ENCODE results near the gene RNF146.
"Not testable (repeated sequence)": the region's sequence is repeated elsewhere in the genome, so short reads cannot be mapped to it uniquely, and the experiment has no call there.

The RNF146 gene

GRCh38 chr6:127282184-127282583 is 15.5 kb downstream of the RNF146 start:
- no peak for DNase-seq (ENCODE audit: low read depth in 2 of 3, low spot score in 2 of 3)

DNA sequence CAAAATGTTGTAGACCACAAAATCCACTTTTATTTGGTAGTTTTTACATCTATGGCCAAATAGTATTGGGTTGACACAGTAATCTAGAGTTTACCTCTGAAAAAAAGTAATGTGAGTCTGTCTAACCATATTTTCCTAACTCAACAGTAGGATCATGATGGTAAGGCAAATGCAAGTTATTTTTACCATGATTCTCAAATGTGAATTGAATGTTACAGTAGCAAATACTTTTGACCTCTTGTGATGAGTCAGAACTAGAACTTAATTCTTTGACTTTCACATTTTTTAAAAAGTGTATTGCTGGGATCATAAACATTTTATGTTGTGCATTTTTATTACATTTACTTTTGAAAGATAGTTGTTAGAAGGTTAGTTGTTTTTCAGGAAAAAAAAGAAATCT is 22.0 kb downstream of the RNF146 start:
- DNase-seq (ENCODE audit: low read depth in 2 of 3, low spot score in 2 of 3), result no peak

GRCh38 chr6:127289934-127290333 is 23.3 kb downstream of the RNF146 start:
- no peak for DNase-seq (ENCODE audit: low read depth in 2 of 3, low spot score in 2 of 3)

GRCh38 chr6:127290391-127291265 is 24.0 kb downstream of the RNF146 start:
- DNase-seq (ENCODE audit: low read depth in 2 of 3, low spot score in 2 of 3), result no peak

- no peak for DNase-seq (ENCODE audit: low read depth in 2 of 3, low spot score in 2 of 3)
Observed at GRCh38 chr6:127291495-127291894, 24.8 kb downstream of the RNF146 start.

GRCh38 chr6:127297502-127298070 is 30.9 kb downstream of the RNF146 start:
- no peak for DNase-seq (ENCODE audit: low read depth in 2 of 3, low spot score in 2 of 3)

DNA sequence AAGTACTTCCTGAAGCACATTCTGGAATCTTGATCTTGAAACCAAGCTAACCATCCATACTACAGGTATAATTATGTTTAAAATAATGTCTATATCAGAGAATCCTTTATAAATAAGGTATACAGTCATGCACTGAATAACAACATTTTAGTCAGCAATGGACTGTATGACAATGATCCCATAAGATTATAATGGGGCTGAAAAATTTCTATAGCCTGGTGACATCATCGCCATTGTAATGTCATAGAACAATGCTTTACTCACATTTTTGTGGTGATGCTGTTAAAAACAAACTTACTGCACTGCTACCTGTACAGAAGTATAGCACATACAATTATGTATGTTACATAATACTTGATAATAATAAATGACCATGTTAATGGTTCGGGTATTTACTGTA is 31.8 kb downstream of the RNF146 start:
- no peak for DNase-seq (ENCODE audit: low read depth in 2 of 3, low spot score in 2 of 3)

GRCh38 chr6:127299522-127300240 is 33.0 kb downstream of the RNF146 start:
- DNase-seq (ENCODE audit: low read depth in 2 of 3, low spot score in 2 of 3), result no peak

DNA sequence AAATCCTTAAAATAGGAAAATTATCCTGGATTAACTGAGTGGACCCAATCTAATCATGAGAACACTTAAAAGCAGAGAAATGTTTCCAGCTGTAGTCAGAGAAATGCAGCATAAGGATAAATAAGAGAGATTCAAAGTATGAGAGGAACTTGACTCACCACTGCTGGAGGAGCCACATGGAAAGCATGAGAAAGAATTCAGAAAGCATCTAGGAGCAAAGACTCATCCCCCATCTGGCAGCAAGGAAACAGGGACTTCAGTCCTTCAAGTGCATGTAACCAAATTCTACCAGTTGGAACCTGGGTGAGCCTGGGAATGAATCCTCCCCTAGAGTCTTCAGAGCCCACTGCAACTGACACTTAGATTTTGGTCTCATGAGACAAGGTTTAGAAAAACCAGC is 33.7 kb downstream of the RNF146 start:
- DNase-seq (ENCODE audit: low read depth in 2 of 3, low spot score in 2 of 3), result no peak

DNA sequence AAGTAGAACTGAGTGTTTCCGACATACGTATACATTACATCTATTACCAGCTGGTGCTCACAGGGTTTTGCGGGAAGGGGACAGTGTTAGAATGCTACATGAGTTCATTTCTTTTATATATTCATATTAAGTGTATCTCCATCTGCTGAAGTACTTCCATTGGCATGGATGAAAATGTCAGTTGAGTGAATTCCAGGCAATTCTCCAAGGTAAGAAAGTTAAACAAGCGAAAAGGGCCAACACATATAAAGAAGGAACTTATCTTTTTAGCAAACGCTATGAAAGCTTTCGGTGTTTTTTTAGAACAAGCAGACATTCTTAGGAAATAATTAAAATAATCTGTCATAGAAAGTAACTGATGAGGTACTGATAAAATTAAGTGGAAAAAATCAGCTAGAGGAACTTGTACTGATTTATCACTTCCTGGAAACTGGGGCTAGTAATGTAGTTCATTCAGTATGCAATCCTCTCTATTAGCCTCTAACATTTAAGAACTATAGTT is 34.6 kb downstream of the RNF146 start:
- no peak for DNase-seq (ENCODE audit: low read depth in 2 of 3, low spot score in 2 of 3)

- DNase-seq (ENCODE audit: low read depth in 2 of 3, low spot score in 2 of 3), result no peak
Observed at GRCh38 chr6:127302728-127303660, 36.3 kb downstream of the RNF146 start.

DNA sequence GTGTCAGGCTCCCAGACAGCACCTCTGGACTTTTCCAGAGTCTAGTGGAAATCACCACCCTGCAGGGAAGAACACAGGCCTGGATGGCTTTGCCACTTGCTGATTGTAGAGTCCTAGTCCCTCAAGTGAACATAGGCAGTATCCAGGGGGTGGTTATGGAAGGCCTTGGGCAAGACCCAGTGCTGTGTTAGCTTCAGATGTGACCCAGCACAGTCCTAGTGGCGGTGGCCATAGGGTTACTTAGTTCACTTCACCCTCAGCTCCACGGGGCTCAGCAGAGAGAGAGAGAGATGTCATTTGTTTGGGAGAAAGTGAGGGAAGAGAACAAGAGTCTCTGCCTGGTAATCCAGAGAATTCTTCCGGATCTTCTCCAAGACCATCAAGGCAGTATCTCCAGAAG is 37.3 kb downstream of the RNF146 start:
- DNase-seq (ENCODE audit: low read depth in 2 of 3, low spot score in 2 of 3), result no peak

GRCh38 chr6:127305741-127306140 is 39.1 kb downstream of the RNF146 start:
- DNase-seq (ENCODE audit: low read depth in 2 of 3, low spot score in 2 of 3), result no peak

DNA sequence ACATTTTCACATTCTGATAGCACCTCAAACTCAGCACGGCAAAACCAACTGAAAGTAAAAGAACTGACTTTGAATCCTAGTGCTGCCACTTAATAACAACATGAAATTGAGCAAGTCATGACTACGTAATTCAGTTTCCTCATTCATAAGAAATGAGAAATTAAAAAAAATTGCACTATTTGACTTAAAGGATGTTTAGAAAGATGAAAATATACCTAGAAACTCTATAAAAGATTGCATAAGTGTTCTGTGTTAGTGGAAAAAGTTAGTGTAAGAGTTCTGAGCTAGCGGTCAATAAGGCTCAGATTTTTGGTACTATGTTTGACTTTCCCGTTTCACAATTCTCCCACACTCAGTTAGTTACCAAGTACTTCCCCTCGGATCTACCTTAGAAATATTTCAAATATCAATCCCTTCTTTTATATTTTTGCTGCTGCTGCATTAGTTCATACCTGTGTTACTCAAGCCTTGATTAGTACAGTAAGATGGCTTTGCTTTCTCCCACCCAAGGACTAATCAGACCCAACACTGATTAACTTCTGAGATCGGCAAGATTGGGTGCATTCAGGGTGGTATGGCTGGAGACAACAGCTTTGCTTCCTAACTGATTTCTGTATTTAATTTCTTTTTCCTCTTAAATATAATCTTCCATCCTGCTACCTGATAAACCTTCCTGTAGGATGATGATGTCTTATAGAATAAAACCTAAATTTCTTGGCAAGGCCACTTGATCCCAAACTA is 50.9 kb downstream of the RNF146 start:
- DNase-seq (ENCODE audit: low read depth in 2 of 3, low spot score in 2 of 3), result no peak

GRCh38 chr6:127319686-127320085 is 53.0 kb downstream of the RNF146 start:
- DNase-seq (ENCODE audit: low read depth in 2 of 3, low spot score in 2 of 3), result no peak

- no peak for DNase-seq (ENCODE audit: low read depth in 2 of 3, low spot score in 2 of 3)
Observed at GRCh38 chr6:127328043-127328609, 61.5 kb downstream of the RNF146 start.

DNA sequence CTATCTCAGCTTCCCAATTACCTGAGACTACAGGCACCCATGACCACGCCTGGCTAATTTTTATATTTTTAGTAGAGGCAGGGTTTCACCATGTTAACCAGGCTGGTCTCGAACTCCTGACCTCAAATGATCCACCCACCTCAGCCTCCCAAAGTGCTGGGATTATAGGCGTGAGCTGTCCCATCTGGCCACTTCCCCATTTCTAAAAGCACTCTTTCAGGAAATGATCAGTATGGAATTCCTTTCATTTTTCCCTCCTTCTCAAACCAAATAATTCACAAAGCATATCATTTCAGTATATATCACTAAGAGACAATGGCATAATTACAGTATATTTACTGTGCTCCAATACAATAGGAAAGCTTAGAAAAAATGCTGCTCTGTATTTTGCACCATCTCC is 64.6 kb downstream of the RNF146 start:
- DNase-seq (ENCODE audit: low read depth in 2 of 3, low spot score in 2 of 3), result not testable (repeated sequence)

DNA sequence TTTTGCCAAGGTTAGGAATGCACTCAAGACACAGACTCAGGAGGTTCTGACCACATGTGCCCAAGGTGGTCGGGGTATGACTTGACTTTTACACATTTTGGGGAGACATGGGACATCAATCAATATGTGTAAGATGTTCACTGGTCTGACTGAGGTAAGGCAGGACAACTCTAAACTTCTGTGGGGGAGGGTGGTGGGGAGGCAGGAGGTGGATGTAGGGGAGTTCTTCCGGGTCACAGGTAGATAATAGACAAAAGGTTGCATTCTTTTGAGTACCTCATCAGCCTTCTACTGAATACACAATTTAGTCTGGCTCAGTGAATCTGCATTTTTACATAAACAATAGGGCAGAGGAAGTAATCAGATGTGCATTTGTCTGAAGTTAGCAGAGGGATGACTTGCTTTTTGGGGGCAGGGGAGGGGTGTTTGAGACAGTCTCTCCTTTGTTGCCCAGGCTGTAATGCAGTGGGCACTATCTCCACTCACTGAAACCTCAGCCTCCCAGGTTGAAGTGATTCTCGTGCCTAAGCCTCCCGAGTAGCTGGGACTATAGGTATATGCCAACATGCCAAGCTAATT is 65.8 kb downstream of the RNF146 start:
- no peak for DNase-seq (ENCODE audit: low read depth in 2 of 3, low spot score in 2 of 3)

All from activated CD8-positive, alpha-beta memory T cell treated with anti-CD3 and anti-CD28 coated beads for 48 hours (primary cell).